SK-N-SH (cell line): ENCODE data around the gene FABP3.
"Not testable (repeated sequence)": the region's sequence is repeated elsewhere in the genome, so short reads cannot be mapped to it uniquely, and the experiment has no call there.

Experiments used
- EP300 ChIP-seq, 2 experiments: IDR thresholded peaks; 2 replicates each; pipeline versions ENCODE4 v1.4.0 to v1.6.1; 2012; ENCODE audit warnings: borderline replicate concordance in 1 of 2, low read depth in 1 of 2, low read length in 1 of 2
- POLR2AphosphoS5 ChIP-seq: IDR thresholded peaks from 2 replicates; pipeline ENCODE4 v1.6.1; 2012; ENCODE audit warnings: low read depth, low read length
- TCF12 ChIP-seq: IDR thresholded peaks from 2 replicates; pipeline ENCODE4 v1.4.0; 2012
- TF ChIP-seq, protein P1 (sequence below): fragments of 200-600 bp; sonication (generic); IDR thresholded peaks from 2 replicates; pipeline ENCODE4 v1.6.1; 2017; ENCODE audit warnings: antibody characterized with exemption, mild to moderate bottlenecking, moderate library complexity

DNA sequence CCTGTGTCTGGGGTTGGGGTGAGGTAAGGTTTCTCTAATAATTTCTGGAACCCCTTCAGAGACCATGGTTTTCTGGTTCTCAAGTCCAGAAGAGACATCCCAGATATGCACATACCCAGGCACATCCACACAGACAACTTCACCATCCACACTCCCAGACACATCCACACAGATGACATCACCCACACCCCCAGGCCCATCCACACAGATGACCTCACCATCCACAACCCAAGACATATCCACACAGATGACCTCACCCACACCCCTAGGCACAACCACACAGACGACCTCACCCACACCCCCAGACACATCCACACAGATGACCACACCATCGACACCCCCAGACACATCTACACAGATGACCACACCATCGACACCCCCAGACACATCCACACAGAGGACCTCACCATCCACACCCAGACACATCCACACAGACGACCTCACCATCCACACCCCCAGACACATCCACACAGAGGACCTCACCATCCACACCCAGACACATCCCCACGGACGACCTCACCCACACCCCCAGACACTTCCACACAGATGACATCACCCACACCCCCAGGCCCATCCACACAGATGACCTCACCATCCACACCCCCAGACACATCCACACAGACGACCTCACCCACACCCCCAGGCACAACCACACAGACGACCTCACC is 13.8 kb upstream of the FABP3 start:
- not testable (repeated sequence) for TF ChIP-seq POLR2AphosphoS5; TCF12; EP300 (IDR thresholded peaks at IDR 0.05; ENCODE audit: borderline replicate concordance in 1 of 2, low read depth in 1 of 2, low read length in 1 of 2)
- TF ChIP-seq, protein P1, sequence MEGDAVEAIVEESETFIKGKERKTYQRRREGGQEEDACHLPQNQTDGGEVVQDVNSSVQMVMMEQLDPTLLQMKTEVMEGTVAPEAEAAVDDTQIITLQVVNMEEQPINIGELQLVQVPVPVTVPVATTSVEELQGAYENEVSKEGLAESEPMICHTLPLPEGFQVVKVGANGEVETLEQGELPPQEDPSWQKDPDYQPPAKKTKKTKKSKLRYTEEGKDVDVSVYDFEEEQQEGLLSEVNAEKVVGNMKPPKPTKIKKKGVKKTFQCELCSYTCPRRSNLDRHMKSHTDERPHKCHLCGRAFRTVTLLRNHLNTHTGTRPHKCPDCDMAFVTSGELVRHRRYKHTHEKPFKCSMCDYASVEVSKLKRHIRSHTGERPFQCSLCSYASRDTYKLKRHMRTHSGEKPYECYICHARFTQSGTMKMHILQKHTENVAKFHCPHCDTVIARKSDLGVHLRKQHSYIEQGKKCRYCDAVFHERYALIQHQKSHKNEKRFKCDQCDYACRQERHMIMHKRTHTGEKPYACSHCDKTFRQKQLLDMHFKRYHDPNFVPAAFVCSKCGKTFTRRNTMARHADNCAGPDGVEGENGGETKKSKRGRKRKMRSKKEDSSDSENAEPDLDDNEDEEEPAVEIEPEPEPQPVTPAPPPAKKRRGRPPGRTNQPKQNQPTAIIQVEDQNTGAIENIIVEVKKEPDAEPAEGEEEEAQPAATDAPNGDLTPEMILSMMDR: not testable (repeated sequence)
